GM21528 (cell line): Measurements from ENCODE around the gene POC5.

Experiments
- ATAC-seq: cut with Tn5 transposase; IDR thresholded peaks from one replicate; pipeline ENCODE4 v1.9.1; 2021; ENCODE audit warnings: mild to moderate bottlenecking, moderate library complexity; ENCODE audit not compliant: unreplicated experiment, low FRiP score

POC5 gene

GRCh38 chr5:75663579-75664284 lies 53.5 kb downstream of the POC5 start:
- ATAC-seq: no peak

GRCh38 chr5:75662061-75662460 lies 55.2 kb downstream of the POC5 start:
- no peak for ATAC-seq

GRCh38 chr5:75660678-75661465 lies 56.4 kb downstream of the POC5 start:
- ATAC-seq: no peak

GRCh38 chr5:75659791-75660450 lies 57.3 kb downstream of the POC5 start:
- no peak for ATAC-seq

DNA sequence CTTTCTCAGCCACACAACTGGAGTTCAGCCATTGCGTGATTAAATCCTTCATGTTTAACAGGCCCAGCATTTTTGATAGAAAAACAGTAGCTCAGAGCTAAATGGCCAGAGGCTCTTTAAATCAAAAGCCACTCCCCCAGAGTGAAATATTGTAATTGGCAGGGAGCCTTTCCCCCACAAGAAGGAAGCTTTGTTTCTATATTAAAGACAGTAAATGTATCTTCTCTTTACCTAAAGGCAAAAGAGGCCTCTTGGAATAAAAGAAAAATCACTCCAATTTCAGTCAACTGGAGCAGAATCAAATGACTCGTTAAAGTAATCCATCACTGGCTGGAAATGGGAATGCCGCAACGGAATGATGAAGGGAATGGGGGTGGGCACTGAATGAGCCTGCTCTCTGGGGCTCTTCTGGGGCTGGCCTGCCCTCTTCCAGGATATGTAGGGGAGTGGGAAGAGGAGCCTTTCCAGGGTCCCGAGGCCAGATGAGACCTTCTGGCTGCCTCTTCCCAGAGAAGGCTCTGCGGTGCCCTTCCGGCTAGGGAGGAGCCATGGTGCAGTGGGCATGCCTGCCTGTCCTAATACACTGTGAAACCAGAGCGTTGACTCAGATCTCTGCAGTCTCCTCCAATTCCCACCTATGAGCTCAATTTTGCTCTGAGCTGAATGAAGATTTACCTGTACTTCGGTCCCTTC lies 60.8 kb downstream of the POC5 start:
- ATAC-seq: no peak

- no peak for ATAC-seq
Measured at GRCh38 chr5:75654693-75655295, 62.4 kb downstream of the POC5 start.

DNA sequence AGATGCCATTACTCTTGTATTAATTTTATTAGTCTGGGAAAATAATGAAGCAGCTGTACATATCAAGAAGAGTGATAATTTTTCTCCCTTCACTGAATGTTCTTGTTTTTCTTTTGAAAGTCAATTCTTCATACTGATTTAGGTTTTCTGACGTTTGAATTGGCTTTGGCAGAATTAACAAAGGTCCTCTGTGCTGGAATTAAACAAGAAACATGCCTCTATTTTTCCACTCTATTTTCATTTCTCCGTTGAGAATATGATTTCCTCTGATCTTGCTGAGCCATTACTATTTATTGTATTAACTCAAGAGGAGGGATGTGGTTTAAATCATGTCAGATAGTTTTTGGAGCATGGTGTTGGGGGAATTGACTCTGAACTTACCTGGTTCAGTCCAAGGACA lies 63.7 kb downstream of the POC5 start:
- no peak for ATAC-seq

- no peak for ATAC-seq
Measured at GRCh38 chr5:75651575-75652238, 65.5 kb downstream of the POC5 start.

DNA sequence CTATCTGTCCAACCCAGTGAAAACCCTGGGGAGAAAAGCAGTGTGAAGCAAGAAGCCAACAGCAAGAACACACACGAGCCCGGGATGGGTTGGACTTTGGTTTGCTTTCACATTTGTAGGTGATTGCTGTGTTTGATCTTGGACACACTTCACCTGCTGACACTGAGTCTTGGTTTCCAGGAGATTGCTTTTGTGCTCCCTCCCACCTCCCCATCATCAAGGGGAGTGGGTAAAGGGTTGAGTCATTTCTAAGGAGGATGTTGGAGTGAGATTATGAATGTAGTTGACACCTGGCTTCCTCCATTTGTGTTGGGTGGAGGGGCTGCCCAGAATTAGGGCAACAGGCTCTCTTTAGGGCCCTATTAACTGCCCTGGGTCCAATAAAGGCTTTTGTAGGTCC lies 68.5 kb downstream of the POC5 start:
- no peak for ATAC-seq

- ATAC-seq: no peak
Measured at GRCh38 chr5:75640826-75641225, 76.4 kb downstream of the POC5 start.

- ATAC-seq: no peak
Measured at GRCh38 chr5:75640395-75640794, 76.8 kb downstream of the POC5 start.

- no peak for ATAC-seq
Measured at GRCh38 chr5:75639535-75640311, 77.5 kb downstream of the POC5 start.

DNA sequence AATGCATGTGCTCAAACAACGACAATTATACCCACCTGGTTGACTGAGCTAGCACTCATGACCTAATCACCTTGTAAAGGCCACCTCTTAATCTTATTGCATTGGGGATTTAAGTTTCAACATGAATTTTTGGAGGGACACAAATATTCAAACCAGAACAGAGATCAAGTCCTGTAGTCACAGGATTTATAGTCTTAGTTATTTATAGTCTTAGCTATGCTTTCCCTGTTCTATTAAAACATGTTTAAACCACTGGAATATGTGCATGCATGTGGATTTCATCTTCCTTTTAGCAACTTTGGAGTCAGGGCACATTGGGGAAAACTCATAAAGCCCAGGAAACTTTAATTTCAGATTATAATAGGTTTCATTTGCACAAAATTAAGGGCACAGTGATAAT lies 79.3 kb downstream of the POC5 start:
- ATAC-seq: no peak

GRCh38 chr5:75632321-75632720 lies 84.9 kb downstream of the POC5 start:
- no peak for ATAC-seq

- ATAC-seq: no peak
Measured at GRCh38 chr5:75630875-75631274, 86.4 kb downstream of the POC5 start.

- no peak for ATAC-seq
Measured at GRCh38 chr5:75627801-75628200, 89.4 kb downstream of the POC5 start.

- no peak for ATAC-seq
Measured at GRCh38 chr5:75626959-75627358, 90.3 kb downstream of the POC5 start.
